Measurements from ENCODE around the gene TTC39B.

Gene TTC39B

DNA sequence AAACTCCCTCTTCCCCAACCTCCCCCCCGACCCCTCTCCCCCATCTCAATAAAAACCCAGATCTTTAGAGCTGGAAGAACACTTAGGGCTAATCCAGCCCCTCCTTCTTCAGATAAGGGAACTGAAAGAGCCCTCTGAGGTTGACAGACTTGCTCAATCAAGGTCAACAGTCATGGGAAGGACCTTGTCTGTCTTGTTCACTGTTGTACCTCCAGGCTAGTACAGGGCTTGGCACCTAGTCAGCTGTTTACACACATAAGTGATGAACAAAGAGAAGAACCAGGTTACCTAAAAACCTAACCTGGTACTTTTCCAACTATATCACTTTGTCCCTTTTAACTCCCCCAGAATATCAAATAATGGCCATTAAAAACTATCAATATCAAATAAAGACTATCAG is 2.4 kb downstream of the TTC39B start:
- no peak for DNase-seq (ENCODE audit: low read depth, low spot score)

- no peak for DNase-seq (ENCODE audit: low read depth, low spot score)
Observed at GRCh38 chr9:15300218-15300617, 6.8 kb downstream of the TTC39B start.

- DNase-seq (ENCODE audit: low read depth, low spot score), result no peak
Observed at GRCh38 chr9:15299374-15299939, 7.6 kb downstream of the TTC39B start.

DNA sequence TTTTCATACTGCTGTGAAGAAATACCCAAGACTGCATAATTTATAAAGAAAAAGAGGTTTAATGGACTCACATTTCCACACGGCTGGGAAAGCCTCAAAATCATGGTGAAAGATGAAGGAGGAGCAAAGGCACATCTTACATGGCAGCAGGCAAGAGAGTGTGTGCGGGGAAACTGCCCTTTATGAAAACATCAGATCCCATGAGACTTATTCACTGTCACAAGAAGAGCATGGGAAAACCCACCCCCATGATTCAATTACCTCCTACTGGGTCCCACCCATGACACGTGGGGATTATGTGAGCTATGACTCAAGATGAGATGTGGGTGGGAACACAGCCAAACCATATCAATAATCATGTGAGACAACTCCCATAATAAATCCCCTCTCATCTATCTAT is 8.7 kb downstream of the TTC39B start:
- DNase-seq (ENCODE audit: low read depth, low spot score), result no peak

GRCh38 chr9:15295761-15296405 is 11.1 kb downstream of the TTC39B start:
- no peak for DNase-seq (ENCODE audit: low read depth, low spot score)

- no peak for DNase-seq (ENCODE audit: low read depth, low spot score)
Observed at GRCh38 chr9:15294604-15295003, 12.4 kb downstream of the TTC39B start.

- DNase-seq (ENCODE audit: low read depth, low spot score), result no peak
Observed at GRCh38 chr9:15293804-15294316, 13.2 kb downstream of the TTC39B start.

GRCh38 chr9:15293084-15293483 is 13.9 kb downstream of the TTC39B start:
- no peak for DNase-seq (ENCODE audit: low read depth, low spot score)

DNA sequence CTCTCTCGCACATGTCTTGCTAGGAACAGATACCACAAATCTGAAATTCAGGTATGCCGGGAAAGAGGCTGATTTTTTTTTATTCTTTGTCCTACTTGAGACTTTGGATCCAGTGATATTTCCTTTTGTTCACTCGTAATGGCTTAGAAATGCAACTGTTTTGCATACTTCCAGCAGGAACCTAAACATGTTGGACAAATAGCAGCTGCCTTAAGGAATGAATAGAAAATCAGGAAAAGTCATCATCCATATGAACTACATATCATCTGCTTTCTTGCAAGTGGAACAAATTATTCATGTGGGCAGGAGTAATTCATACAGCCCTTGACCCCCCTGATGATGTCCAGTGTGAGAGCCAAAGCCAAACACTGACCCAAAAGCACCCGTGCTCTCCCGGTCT is 17.4 kb downstream of the TTC39B start:
- no peak for DNase-seq (ENCODE audit: low read depth, low spot score)

DNA sequence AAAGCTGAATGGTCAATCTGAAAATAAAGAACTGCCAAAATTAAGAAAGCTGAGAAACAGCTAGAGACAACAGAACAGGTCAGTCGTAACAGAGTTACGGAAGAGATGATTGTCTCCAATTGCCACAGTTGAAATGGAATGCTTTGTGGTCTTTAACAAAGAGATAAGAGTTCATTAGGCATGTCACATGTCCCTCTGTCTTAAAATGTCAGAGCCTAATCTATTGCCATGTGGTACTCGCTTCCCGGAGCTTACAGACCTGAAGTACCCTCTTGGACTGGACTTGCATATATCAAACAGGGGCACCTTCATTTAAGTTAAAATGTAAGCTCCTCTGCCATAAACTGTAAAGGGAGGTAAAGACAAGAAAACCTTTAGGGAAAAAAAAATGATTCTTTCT is 19.7 kb downstream of the TTC39B start:
- DNase-seq (ENCODE audit: low read depth, low spot score), result no peak

- DNase-seq (ENCODE audit: low read depth, low spot score), result no peak
Observed at GRCh38 chr9:15286161-15286821, 20.7 kb downstream of the TTC39B start.

GRCh38 chr9:15282567-15283285 is 24.3 kb downstream of the TTC39B start:
- DNase-seq (ENCODE audit: low read depth, low spot score), result no peak

DNA sequence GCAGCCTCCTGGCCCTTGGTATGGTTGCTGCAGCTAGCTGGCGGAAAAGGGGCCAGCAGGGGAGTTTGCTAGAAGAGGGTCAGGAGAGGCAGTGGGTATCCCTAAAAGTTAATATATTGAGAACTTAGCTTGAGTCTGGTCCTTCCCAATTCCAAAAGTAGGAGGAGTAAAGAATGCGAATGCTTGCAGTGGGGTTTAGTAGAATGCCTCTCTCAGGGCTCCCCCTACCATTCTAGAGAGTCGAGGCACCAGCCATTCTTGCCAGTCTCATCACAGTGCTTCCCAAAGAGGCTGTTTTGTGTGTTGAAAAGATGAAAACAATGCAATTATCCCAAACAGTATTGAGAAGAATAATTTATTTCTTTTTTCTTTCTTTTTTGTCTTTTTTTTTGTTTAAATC is 26.4 kb downstream of the TTC39B start:
- no peak for DNase-seq (ENCODE audit: low read depth, low spot score)

GRCh38 chr9:15278839-15279238 is 28.2 kb downstream of the TTC39B start:
- DNase-seq (ENCODE audit: low read depth, low spot score), result no peak

- DNase-seq (ENCODE audit: low read depth, low spot score), result no peak
Observed at GRCh38 chr9:15278091-15278687, 28.8 kb downstream of the TTC39B start.

GRCh38 chr9:15277400-15278090 is 29.5 kb downstream of the TTC39B start:
- no peak for DNase-seq (ENCODE audit: low read depth, low spot score)

DNA sequence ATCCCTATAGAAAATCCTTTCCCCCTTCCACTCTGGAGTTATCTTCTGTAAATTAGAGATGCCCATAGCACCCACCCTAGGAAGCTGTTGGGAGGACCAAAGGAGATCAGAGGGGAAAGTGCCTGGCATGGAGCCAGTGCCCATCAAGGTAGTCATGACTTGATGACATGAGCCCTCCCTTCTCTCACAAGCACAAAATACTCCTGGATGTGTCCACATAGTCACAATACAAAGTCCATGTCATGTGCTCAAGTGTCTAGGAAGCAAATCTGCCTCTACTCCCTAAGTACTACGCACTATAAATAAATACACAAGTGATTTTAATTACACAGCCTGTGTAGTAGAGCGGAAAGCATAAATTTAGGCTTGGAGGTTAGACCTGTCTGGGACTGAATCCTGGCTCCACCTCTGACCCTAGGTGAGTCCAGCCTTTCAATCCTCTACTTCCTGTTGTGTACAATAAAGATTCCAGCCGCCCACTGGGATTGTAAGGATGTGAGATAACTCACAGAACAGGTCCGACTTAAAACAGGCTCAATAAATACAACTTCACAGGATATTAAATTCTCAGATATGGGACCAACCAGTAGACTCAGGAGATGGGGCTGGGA is 30.6 kb downstream of the TTC39B start:
- DNase-seq (ENCODE audit: low read depth, low spot score), result no peak

GRCh38 chr9:15274425-15274824 is 32.6 kb downstream of the TTC39B start:
- DNase-seq (ENCODE audit: low read depth, low spot score), result no peak

DNA sequence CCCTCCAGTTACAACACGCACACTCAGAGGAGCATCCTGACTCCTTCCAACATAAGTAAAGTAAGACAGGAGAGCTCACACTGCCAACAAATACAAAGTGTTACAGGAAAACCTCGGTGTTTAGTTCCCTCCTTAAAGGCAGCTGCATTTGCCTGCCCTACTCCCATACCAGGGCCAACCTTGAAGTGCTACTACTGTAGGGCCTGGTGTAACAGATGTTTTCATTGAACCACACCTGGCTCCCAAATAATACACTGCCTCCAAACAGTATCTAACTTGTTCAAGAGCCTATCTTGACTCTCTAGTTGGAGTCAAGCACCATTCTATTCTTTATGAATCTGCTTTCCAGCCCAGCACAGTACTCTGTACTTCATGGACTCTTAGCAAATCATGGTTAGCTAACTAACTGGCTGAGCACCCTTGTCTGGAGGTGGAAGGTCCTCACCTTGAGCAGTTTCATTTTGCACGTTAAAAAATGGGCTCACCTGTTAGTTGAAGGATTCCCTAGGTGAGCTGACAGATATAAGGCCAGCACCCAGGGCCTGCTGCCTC is 34.6 kb downstream of the TTC39B start:
- DNase-seq (ENCODE audit: low read depth, low spot score), result no peak

DNA sequence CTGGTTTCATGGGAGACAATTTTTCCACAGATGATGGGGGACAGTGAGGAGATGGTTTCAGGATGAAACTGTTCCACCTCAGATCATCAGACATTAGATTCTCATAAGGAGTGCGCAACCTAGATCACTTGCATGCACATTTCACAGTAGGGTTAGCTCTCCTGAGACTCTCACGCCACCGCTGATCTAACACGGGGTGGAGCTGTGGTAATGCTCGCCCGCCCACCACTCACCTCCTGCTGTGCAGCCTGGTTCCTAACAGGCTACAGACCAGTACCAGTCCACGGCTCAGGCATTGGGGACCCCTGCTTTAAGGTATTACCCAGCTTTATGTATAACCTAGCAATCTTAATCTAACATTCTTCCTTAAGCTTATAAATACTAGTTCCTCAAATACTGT is 35.6 kb downstream of the TTC39B start:
- no peak for DNase-seq (ENCODE audit: low read depth, low spot score)

GRCh38 chr9:15268782-15269181 is 38.2 kb downstream of the TTC39B start:
- DNase-seq (ENCODE audit: low read depth, low spot score), result no peak

All from brain pericyte (primary cell).